ENCODE data around the gene KRTAP21-3. TPM values are rescaled to one million over a fixed set of nuclear protein-coding genes. Genes with fewer than 3 reads are reported as not detected.
"Not testable (repeated sequence)": the region's sequence is repeated elsewhere in the genome, so short reads cannot be mapped to it uniquely, and the experiment has no call there.

Gene KRTAP21-3
- total RNA-seq (2014; rRNA removed; shearing (Covaris generic)): not detected in 2 replicates

DNA sequence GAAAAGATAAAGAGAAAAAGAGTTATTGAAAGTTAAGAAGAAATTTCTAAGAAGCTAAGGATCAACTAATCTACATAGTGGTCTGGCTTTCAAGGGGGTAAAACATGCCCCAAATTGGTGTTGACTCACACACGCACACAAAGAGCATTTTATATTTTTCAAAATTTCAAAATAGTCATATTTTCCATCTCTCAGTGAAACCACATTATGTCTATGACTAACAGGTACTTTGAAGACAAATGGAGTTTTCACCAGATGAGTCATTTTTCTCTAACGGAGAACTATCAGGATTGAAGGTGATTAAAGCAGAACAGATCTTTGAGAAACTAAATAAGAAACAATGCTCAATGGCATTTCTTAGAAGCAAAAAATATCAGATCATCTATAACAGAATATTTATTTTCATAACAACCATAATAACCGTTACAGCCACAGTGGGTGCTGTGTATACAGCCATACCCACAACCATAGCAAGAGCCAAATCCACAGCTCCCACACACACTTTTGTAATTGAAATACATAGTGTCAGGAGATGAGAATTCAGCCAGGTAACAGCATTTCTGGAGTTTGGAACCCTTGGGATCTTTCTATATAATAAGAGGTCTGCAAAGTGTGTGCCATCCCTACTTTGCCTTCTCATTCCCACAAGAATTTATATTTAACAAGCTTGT is at the start of gene KRTAP21-3:
KRTAP21-3 (minus strand) TSS at position 539 of the 671 bp plus-strand sequence; CDS start at position 521, 18 bp downstream.
- DNase-seq (ENCODE audit: low read depth): peak; percentile 65

- DNase-seq (ENCODE audit: low read depth): no peak
These were observed 42.2 kb upstream of the KRTAP21-3 start for GRCh38 chr21:30760776-30761175.

GRCh38 chr21:30758306-30758705 is 39.7 kb upstream of the KRTAP21-3 start:
- no peak for DNase-seq (ENCODE audit: low read depth)

DNA sequence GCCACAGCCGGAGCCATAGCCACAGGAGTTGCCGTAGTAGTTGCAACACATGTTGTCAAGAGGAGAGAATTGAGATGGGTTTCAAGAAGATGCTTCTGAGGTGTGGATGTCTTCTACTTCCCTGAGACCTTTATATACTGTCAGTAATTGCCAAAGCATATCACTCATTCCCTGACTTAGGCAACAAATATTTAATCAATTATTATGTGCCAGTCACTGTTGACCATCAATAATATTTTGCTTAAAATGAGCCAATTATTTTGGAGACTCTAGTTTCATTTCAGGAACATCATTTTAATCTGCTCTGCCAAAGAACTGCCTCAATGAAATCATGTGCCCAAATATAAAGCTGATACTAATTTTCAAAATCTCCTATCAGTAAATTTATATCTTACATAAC is 36.8 kb upstream of the KRTAP21-3 start, which contains the start of gene KRTAP21-1:
KRTAP21-1 (minus strand) TSS at position 101 of the 400 bp plus-strand sequence; CDS start at position 51, 50 bp downstream.
- DNase-seq (ENCODE audit: low read depth): not testable (repeated sequence)

GRCh38 chr21:30747159-30747558 is 28.6 kb upstream of the KRTAP21-3 start, which contains the start of gene KRTAP21-2:
KRTAP21-2 (minus strand) TSS chr21:30747259; CDS start chr21:30747202, 57 bp downstream.
- no peak for DNase-seq (ENCODE audit: low read depth)

- DNase-seq (ENCODE audit: low read depth): no peak
These were observed 21.9 kb upstream of the KRTAP21-3 start for GRCh38 chr21:30740462-30740861.

GRCh38 chr21:30733026-30733425 is 14.4 kb upstream of the KRTAP21-3 start:
- no peak for DNase-seq (ENCODE audit: low read depth)

GRCh38 chr21:30726726-30727125 is 8.1 kb upstream of the KRTAP21-3 start:
- no peak for DNase-seq (ENCODE audit: low read depth)

DNA sequence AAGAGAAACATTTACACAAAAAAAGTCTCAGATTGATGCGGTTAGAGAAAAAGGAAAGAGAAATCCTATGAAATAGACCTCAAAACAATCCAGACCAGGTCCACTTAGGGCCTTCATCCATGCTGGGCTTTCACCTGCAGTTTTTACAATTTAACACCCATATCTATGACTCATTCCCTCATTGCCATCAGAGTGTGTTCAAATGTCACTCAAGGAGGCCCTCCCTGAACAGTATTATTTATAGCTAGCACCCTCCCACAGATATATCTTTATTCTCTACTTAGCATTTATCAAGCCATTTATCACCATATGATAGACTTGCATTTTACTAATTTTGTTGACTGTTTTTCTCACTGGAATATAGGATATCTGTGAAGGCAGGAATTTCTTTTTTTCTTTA is 824 bp upstream of the KRTAP21-3 start:
- DNase-seq (ENCODE audit: low read depth): peak; percentile 34

DNA sequence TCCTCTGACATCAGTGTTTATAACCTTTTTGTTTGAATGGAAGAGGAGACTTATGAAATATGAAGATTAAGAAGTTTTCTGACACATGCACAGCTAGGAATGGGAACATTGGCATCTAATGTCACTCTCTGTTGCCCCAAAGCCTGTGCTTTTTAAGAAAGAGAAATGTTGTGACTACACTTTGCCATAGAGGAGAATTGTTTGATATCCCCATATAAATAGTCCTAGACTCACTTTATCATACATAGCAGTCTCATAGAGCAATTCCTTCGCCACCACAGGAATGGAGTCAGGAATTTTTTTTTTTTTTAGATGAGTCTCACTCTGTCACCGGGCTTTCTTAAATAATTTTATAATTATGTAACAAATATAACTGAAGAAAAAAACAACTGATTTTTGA is 1.5 kb downstream of the KRTAP21-3 start:
- DNase-seq (ENCODE audit: low read depth): peak; percentile 35

DNA sequence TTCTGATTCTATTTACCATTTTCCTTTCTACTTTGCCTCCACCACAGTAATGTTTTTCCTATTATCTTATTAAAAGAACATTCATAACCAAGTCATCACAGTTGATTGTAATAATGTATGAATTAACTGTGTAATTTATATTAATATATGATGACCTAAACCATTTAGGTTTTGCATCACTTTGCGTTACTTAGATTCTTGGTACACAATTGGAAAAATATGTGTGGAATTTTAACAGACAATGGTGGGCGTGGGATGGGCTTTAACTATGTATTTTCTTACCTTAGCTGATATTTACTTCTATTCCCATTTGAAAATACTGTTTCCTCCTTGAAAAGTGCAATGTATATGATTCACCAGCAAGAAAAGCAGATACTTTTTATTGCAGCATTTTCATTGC is 3.6 kb downstream of the KRTAP21-3 start:
- no peak for DNase-seq (ENCODE audit: low read depth)

- DNase-seq (ENCODE audit: low read depth): no peak
These were observed 4.1 kb downstream of the KRTAP21-3 start for GRCh38 chr21:30714456-30714855.

DNA sequence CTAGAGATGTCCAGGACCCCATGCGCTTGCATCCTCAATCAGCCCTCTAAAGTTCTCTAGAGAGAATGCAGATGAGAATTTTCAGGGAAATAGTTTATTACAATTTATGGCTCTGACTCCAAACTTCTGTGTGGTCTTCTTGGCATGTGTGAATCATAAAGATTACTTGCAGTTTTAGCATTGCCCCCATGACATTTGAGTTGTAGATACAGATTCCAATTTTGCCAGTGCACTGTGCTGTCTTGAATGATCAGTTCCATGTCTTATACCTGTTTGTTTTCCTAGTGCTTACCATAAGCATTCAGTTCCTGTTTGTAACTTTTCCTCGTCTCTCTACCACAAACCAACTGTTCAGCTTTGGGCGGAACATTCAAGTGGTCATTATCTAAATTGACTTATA is 4.8 kb downstream of the KRTAP21-3 start:
- peak; percentile 30 for DNase-seq (ENCODE audit: low read depth)

GRCh38 chr21:30710499-30710898 is 8.1 kb downstream of the KRTAP21-3 start:
- peak; percentile 9 for DNase-seq (ENCODE audit: low read depth)

- DNase-seq (ENCODE audit: low read depth): no peak
These were observed 11.2 kb downstream of the KRTAP21-3 start for GRCh38 chr21:30707409-30707808.

GRCh38 chr21:30695956-30696355 is 22.6 kb downstream of the KRTAP21-3 start:
- DNase-seq (ENCODE audit: low read depth): no peak

GRCh38 chr21:30689822-30690221 is 28.8 kb downstream of the KRTAP21-3 start:
- DNase-seq (ENCODE audit: low read depth): no peak

DNA sequence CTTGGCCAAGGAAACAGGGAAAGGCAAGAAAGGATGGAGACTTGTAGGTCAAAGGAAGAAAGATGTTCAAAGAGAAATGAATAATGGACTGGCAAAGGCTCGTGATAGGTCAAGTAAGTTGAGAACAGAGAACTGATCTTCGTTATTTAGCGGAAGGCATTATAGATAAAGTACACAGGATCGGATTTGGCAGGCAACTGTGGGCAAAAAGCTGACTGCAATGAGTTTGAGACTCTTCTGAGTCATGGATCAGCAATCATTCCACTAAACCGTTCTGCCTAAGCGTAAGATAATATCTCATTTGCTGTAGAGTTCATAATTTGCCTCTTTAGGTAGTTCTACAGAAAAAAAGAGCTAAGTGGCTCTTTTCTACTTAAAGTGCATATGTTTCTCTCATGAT is 34.1 kb downstream of the KRTAP21-3 start:
- no peak for DNase-seq (ENCODE audit: low read depth)

- no peak for DNase-seq (ENCODE audit: low read depth)
These were observed 38.0 kb downstream of the KRTAP21-3 start for GRCh38 chr21:30680586-30680985.

DNA sequence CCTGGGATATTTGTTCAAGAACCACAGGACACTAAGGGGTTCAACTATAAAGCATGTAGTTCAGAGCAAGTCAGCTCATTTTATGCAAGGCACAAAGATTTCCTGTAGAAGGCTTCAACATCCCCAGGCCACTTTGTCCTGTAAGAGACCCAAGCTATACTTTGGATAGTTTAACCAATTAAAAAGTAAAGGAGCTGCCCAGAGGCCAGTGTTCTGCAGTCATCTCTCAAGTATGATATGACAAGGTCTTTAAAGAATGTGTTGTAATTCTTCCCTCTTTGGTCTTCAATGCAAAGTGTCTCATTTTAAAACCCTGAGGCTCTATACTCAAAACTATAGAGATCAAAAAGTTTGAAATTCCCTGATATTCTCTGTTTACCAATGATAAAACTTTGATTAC is 41.8 kb downstream of the KRTAP21-3 start:
- DNase-seq (ENCODE audit: low read depth): peak; percentile 1

DNA sequence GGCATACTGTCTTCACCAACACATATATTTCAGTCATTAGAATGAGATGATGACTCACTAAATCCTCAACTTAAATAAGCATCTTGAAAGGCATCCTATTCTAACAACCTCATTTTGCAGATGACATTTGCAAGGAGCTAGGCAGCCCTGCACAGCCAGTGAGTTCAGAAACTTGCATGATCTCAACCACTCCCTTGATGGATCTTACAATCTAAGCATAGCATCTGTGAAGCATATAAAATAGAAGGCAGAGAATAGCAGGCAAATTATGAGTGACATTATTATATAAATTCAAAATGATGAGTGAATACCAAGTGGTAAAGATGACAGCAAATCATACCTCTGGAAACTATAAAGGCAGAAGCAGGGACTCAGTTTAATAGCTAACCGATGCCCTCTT is 44.3 kb downstream of the KRTAP21-3 start:
- no peak for DNase-seq (ENCODE audit: low read depth)

GRCh38 chr21:30672985-30673650 is 45.5 kb downstream of the KRTAP21-3 start:
- DNase-seq (ENCODE audit: low read depth): no peak

DNA sequence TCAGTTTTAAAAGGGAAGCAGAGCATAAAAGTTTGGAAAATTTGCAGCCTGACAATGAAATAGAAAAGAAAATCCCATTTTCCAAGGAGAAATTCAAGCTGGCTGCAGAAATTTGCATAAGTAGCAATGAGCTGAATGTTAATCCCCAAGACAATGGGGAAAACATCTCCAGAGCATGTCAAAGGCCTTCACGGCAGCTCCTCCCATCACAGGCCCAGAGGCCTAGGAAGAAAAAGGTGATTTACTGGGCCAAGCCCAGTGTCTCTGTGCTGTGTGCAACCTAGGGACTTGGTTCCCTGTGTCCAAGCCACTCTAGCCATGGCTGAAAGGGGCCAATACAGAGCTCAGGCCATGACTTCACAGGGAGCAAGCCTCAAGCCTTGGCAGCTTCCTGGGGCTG is 49.8 kb downstream of the KRTAP21-3 start:
- DNase-seq (ENCODE audit: low read depth): no peak
